Astrocyte (in vitro differentiated cells and primary cell): Measurements from ENCODE around the gene EEF1B2. TPM values are rescaled to one million over a fixed set of nuclear protein-coding genes. Genes with fewer than 3 reads are reported as not detected.
"Not testable (repeated sequence)": the region's sequence is repeated elsewhere in the genome, so short reads cannot be mapped to it uniquely, and the experiment has no call there.

ENCODE experiments used
- DNase-seq: peaks from one replicate; pipeline ENCODE4 v3.0.0-alpha.2; 2010; ENCODE audit warnings: low read depth
- FAIRE-seq: peaks from 2 replicates; lab custom pipeline; 2011; peaks lifted over from hg19 to GRCh38; lab: Jason Lieb, UNC
- H2AFZ ChIP-seq: 2 replicates; pipeline ENCODE4 v1.6.0; 2012; ENCODE audit warnings: low read depth, low read length, inconsistent platforms
- H3K27ac ChIP-seq: 2 replicates; pipeline ENCODE4 v1.5.1; 2011; ENCODE audit warnings: low read depth, low read length, inconsistent platforms
- H3K27me3 ChIP-seq: 2 replicates; pipeline ENCODE4 v1.6.0; 2011; ENCODE audit warnings: low read length, inconsistent platforms; ENCODE audit not compliant: insufficient read depth
- H3K36me3 ChIP-seq: 2 replicates; pipeline ENCODE4 v1.5.1; 2011; ENCODE audit warnings: low read length, inconsistent platforms; ENCODE audit not compliant: insufficient read depth
- H3K4me1 ChIP-seq: 2 replicates; pipeline ENCODE4 v1.5.1; 2011; ENCODE audit warnings: low read length, inconsistent platforms; ENCODE audit not compliant: insufficient read depth
- H3K4me2 ChIP-seq: 2 replicates; pipeline ENCODE4 v1.6.0; 2012; ENCODE audit warnings: low read length, inconsistent platforms
- H3K4me3 ChIP-seq: 2 replicates; pipeline ENCODE4 v1.5.1; 2011; ENCODE audit warnings: low read depth, mild to moderate bottlenecking, low read length, inconsistent platforms; ENCODE audit not compliant: insufficient read depth
- H3K79me2 ChIP-seq: 2 replicates; pipeline ENCODE4 v1.6.0; 2012; ENCODE audit warnings: mild to moderate bottlenecking, low read length, inconsistent platforms; ENCODE audit not compliant: insufficient read depth
- H3K9ac ChIP-seq: 2 replicates; pipeline ENCODE4 v1.6.0; 2012; ENCODE audit warnings: mild to moderate bottlenecking, low read length, inconsistent platforms
- H3K9me3 ChIP-seq: 2 replicates; pipeline ENCODE4 v1.5.1; 2012; ENCODE audit warnings: low read depth, mild to moderate bottlenecking, low read length, inconsistent platforms; ENCODE audit not compliant: insufficient read depth
- H4K20me1 ChIP-seq: 2 replicates; pipeline ENCODE4 v1.6.0; 2012; ENCODE audit warnings: low read length, inconsistent platforms; ENCODE audit not compliant: insufficient read depth
- H3K27ac Mint-ChIP-seq: one replicate; pipeline ENCODE4 v1.8.0; 2021; ENCODE audit warnings: mild to moderate bottlenecking, mixed read lengths; ENCODE audit not compliant: unreplicated experiment
- H3K27me3 Mint-ChIP-seq: one replicate; pipeline ENCODE4 v1.8.0; 2021; ENCODE audit warnings: low read depth, mixed read lengths; ENCODE audit not compliant: unreplicated experiment
- H3K36me3 Mint-ChIP-seq: one replicate; pipeline ENCODE4 v1.8.0; 2021; ENCODE audit warnings: low read depth, mixed read lengths; ENCODE audit not compliant: unreplicated experiment
- H3K4me1 Mint-ChIP-seq: one replicate; pipeline ENCODE4 v1.8.0; 2021; ENCODE audit warnings: low read depth, mixed read lengths; ENCODE audit not compliant: unreplicated experiment
- H3K4me3 Mint-ChIP-seq: one replicate; pipeline ENCODE4 v1.8.0; 2021; ENCODE audit warnings: mild to moderate bottlenecking, moderate library complexity, mixed read lengths; ENCODE audit not compliant: unreplicated experiment
- H3K9me3 Mint-ChIP-seq: one replicate; pipeline ENCODE4 v1.8.0; 2021; ENCODE audit warnings: mild to moderate bottlenecking, mixed read lengths; ENCODE audit not compliant: unreplicated experiment
- CTCF ChIP-seq: IDR thresholded peaks from 2 replicates; pipeline ENCODE4 v1.5.1; 2011; ENCODE audit warnings: low read depth, mild to moderate bottlenecking, inconsistent platforms, low read length, moderate library complexity; ENCODE audit not compliant: insufficient read depth
- EZH2 ChIP-seq: IDR thresholded peaks from 2 replicates; pipeline ENCODE4 v1.6.1; 2012; ENCODE audit warnings: mild to moderate bottlenecking, low read length, inconsistent platforms; ENCODE audit not compliant: insufficient read depth
- total RNA-seq: library from RNA; stranded (reverse); gene quantifications from 2 replicates; pipeline ENCODE4 v1.2.1, GENCODE V29; 2021

The EEF1B2 gene
- total RNA-seq, 1 donor from 2014 or later, result 546 TPM

GRCh38 chr2:206112846-206113547, 46.7 kb upstream of the EEF1B2 start:
- Mint-ChIP-seq H3K36me3 (peaks cover 6% of the 10 kb centered on the region), H3K27me3 (no peaks in the 10 kb centered on the region), H3K4me1 (peaks cover 7% of the 10 kb centered on the region), H3K4me3 (no peak overlapping the region), H3K9me3 (no peaks in the 10 kb centered on the region), H3K27ac (no peak overlapping the region)
- no peak overlapping the region for H3K27ac ChIP-seq
- H3K9ac ChIP-seq, result no peak overlapping the region
- H3K9me3 ChIP-seq, result no peaks in the 10 kb centered on the region
- DNase-seq (no peak), FAIRE-seq (no peak)
- no peak overlapping the region for H3K4me2 ChIP-seq
- no peak for TF ChIP-seq CTCF
- no peaks in the 10 kb centered on the region for H3K79me2 ChIP-seq
- no peaks in the 10 kb centered on the region for H4K20me1 ChIP-seq
- H3K27me3 ChIP-seq, result no peaks in the 10 kb centered on the region
- no peaks in the 10 kb centered on the region for H3K4me1 ChIP-seq
- no peaks in the 10 kb centered on the region for H3K36me3 ChIP-seq
- H2AFZ ChIP-seq, result no peak overlapping the region
- no peak overlapping the region for H3K4me3 ChIP-seq

- Mint-ChIP-seq H3K27me3 (no peaks in the 10 kb centered on the region), H3K4me1 (peaks cover 7% of the 10 kb centered on the region), H3K9me3 (no peaks in the 10 kb centered on the region), H3K36me3 (peaks cover 11% of the 10 kb centered on the region), H3K4me3 (no peak overlapping the region), H3K27ac (no peak overlapping the region)
- Histone ChIP-seq H2AFZ (no peak overlapping the region), H3K4me2 (no peak overlapping the region), H3K9me3 (no peaks in the 10 kb centered on the region), H3K9ac (no peak overlapping the region), H3K36me3 (peaks cover 5% of the 10 kb centered on the region), H3K4me3 (no peak overlapping the region), H3K79me2 (no peaks in the 10 kb centered on the region), H4K20me1 (no peaks in the 10 kb centered on the region), H3K4me1 (no peaks in the 10 kb centered on the region), H3K27me3 (no peaks in the 10 kb centered on the region), H3K27ac (no peak overlapping the region)
- DNase-seq, result no peak
- no peak for TF ChIP-seq EZH2
- no peak for TF ChIP-seq CTCF
- no peak for FAIRE-seq
These were observed 44.6 kb upstream of the EEF1B2 start for GRCh38 chr2:206115026-206115578.

DNA sequence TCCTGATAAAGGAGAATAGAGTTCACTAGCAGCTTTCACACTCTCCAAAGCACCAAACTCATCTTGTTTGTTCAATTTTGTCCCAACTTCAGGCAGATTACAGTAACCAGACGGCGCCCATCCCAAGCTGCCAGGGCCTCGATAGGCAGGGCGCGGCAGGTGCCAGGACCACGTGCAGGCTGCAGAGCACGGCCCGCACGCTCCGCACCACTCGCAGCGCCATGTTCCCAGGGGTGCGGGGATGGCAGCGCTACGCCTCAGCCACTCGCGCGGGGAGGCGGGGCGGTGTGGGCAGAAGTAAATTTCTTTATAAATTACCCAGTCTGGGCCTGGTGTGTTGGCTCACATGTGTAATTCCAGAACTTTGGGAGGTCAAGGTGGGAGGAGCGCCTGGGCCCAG, 43.4 kb upstream of the EEF1B2 start:
- H3K36me3 ChIP-seq, result peaks cover 16% of the 10 kb centered on the region
- no peaks in the 10 kb centered on the region for H3K27me3 ChIP-seq
- H3K27ac Mint-ChIP-seq, result no peak overlapping the region
- no peak overlapping the region for H3K4me2 ChIP-seq
- no peaks in the 10 kb centered on the region for H3K9me3 ChIP-seq
- no peaks in the 10 kb centered on the region for H3K4me1 ChIP-seq
- no peak for FAIRE-seq
- peaks cover 7% of the 10 kb centered on the region for H3K4me1 Mint-ChIP-seq
- no peak overlapping the region for H3K9ac ChIP-seq
- no peak overlapping the region for H3K27ac ChIP-seq
- H2AFZ ChIP-seq, result no peak overlapping the region
- no peak overlapping the region for H3K4me3 Mint-ChIP-seq
- H3K4me3 ChIP-seq, result no peak overlapping the region
- no peaks in the 10 kb centered on the region for H3K27me3 Mint-ChIP-seq
- H4K20me1 ChIP-seq, result no peaks in the 10 kb centered on the region
- H3K79me2 ChIP-seq, result no peaks in the 10 kb centered on the region
- H3K9me3 Mint-ChIP-seq, result no peaks in the 10 kb centered on the region
- H3K36me3 Mint-ChIP-seq, result peaks cover 15% of the 10 kb centered on the region
- TF ChIP-seq CTCF, result no peak
- no peak for TF ChIP-seq EZH2
- DNase-seq, result no peak

- not testable (repeated sequence) for H3K9me3 ChIP-seq, H2AFZ ChIP-seq, H3K27me3 ChIP-seq, H3K9ac ChIP-seq, H3K4me1 Mint-ChIP-seq, H3K9me3 Mint-ChIP-seq, H3K27ac ChIP-seq, DNase-seq, H3K79me2 ChIP-seq, H3K27ac Mint-ChIP-seq, H3K4me2 ChIP-seq, H3K4me3 ChIP-seq, H4K20me1 ChIP-seq, FAIRE-seq, H3K4me1 ChIP-seq, H3K27me3 Mint-ChIP-seq, H3K4me3 Mint-ChIP-seq
- H3K36me3 ChIP-seq, result peaks cover 40% of the 10 kb centered on the region
- peaks cover 18% of the 10 kb centered on the region for H3K36me3 Mint-ChIP-seq
These were observed 37.1 kb upstream of the EEF1B2 start for GRCh38 chr2:206122569-206122968.
